ENCODE data around the gene EEF1G.

Gene EEF1G

GRCh38 chr11:62548545-62549335 lies 25.0 kb downstream of the EEF1G start:
- peak overlapping the region; percentile 24 for H3K4me3 ChIP-seq (replicated peaks; ENCODE audit: low read depth, low read length)
- TF ChIP-seq, protein P1, sequence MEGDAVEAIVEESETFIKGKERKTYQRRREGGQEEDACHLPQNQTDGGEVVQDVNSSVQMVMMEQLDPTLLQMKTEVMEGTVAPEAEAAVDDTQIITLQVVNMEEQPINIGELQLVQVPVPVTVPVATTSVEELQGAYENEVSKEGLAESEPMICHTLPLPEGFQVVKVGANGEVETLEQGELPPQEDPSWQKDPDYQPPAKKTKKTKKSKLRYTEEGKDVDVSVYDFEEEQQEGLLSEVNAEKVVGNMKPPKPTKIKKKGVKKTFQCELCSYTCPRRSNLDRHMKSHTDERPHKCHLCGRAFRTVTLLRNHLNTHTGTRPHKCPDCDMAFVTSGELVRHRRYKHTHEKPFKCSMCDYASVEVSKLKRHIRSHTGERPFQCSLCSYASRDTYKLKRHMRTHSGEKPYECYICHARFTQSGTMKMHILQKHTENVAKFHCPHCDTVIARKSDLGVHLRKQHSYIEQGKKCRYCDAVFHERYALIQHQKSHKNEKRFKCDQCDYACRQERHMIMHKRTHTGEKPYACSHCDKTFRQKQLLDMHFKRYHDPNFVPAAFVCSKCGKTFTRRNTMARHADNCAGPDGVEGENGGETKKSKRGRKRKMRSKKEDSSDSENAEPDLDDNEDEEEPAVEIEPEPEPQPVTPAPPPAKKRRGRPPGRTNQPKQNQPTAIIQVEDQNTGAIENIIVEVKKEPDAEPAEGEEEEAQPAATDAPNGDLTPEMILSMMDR (IDR thresholded peaks at IDR 0.05; ENCODE audit: low read length, missing control alignments): no peak
- DNase-seq (ENCODE audit: low read depth): peak; percentile 66

DNA sequence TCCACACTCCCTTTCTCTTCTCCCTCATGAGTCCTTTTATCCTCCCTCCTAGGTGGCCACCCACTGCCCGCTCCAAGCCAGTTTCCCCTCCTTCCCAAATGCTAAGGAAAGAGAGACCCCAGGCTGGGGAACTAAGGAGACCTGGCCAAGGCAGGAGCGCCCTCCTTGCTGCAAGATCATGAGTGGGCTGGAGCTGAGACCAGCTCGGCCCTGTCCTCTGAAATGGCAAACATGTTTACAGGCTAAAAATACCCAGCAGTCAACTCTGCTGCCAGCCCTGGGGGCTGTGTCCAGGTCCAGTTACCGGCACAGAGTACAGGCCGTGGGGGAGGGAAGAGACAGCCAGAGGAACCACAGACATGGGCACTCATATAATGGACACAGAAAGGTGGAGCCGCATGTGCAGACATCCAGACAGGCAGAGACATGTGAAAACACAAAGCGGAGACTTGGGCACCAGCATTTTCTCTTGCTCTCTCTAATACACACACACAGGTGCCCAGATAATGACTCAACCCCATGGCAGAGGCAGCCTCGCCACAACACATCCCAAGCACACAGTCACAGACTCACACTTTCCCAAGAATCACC lies 25.9 kb downstream of the EEF1G start:
- no peak for DNase-seq (ENCODE audit: low read depth)
- TF ChIP-seq, protein P1 (IDR thresholded peaks at IDR 0.05; ENCODE audit: low read length, missing control alignments): no peak
- H3K4me3 ChIP-seq (replicated peaks; ENCODE audit: low read depth, low read length): peak overlapping the region; percentile 73

- peak; percentile 42 for DNase-seq (ENCODE audit: low read depth)
- H3K4me3 ChIP-seq (replicated peaks; ENCODE audit: low read depth, low read length): peak overlapping the region; percentile 73
- TF ChIP-seq, protein P1 (IDR thresholded peaks at IDR 0.05; ENCODE audit: low read length, missing control alignments): no peak
These were observed 26.6 kb downstream of the EEF1G start for GRCh38 chr11:62546929-62547625.

DNA sequence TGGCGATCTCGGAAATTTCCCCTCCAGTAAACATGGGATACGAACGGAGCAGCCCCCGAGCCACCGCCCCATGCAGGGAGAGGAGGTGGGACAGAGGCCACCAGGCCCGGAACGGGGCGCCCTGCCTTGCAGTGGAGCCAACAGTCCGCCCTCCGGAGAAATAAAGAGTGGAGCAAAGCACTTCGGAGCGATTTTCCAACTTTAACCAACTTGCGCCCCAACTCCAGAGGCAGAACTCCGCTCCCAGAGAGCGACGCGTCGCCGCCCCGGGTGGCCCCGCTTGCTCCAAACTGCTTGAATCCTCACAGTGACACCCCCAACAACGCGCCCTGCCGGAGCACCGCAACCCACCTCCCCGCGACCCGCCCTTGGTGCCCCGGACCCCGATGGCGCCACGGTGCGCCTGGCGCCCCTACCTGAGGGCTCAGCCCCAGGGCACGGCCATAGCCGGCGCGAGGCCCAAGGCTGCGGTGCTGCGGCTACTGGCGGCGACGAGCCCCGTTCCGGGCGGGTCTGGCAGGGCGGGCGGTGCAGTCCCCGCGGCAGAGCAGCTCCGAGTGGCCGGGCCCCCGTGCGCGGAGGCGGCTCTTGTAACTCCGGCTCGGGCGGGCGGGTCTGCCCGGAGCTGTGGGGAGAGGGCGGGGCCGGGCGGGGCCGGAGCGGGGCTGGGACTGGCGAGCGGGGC lies 27.3 kb downstream of the EEF1G start, which contains the start of gene AHNAK:
AHNAK (minus strand) TSS at position 563 of the 685 bp plus-strand sequence. CDS start 10,708 bp downstream, outside the sequence.
- H3K4me3 ChIP-seq (replicated peaks; ENCODE audit: low read depth, low read length): peak within 1 kb of the TSS; percentile 73
- DNase-seq (ENCODE audit: low read depth): peak; percentile 63

GRCh38 chr11:62545437-62546243 lies 28.1 kb downstream of the EEF1G start:
- peak; percentile 97 for DNase-seq (ENCODE audit: low read depth)
- peak overlapping the region; percentile 73 for H3K4me3 ChIP-seq (replicated peaks; ENCODE audit: low read depth, low read length)
- TF ChIP-seq, protein P1 (IDR thresholded peaks at IDR 0.05; ENCODE audit: low read length, missing control alignments): peak; percentile 2

More for the DNA sequence above, 27.3 kb downstream of the EEF1G start, which contains the start of gene AHNAK:
- TF ChIP-seq, protein P1 (IDR thresholded peaks at IDR 0.05; ENCODE audit: low read length, missing control alignments): no peak

Measured in fibroblast of pulmonary artery (primary cell).